CD4-positive, alpha-beta T cell treated with Interleukin-17A for 4 hours (primary cell): ENCODE results near the gene LRP1.

Source experiments
- DNase-seq: peaks from one replicate; pipeline ENCODE4 v3.0.0-alpha.2; 2020; ENCODE audit warnings: mixed read lengths

The LRP1 gene

GRCh38 chr12:57094208-57095160 is 33.8 kb upstream of the LRP1 start:
- DNase-seq = no peak

GRCh38 chr12:57095440-57095839 is 32.8 kb upstream of the LRP1 start:
- DNase-seq = no peak

GRCh38 chr12:57096099-57096572 is 32.1 kb upstream of the LRP1 start:
- DNase-seq = no peak

GRCh38 chr12:57096748-57097553 is 31.3 kb upstream of the LRP1 start:
- DNase-seq = no peak

- DNase-seq = no peak
Observed at GRCh38 chr12:57097554-57097835, 30.8 kb upstream of the LRP1 start.

GRCh38 chr12:57098546-57098945 is 29.7 kb upstream of the LRP1 start:
- DNase-seq = no peak

GRCh38 chr12:57099047-57099714 is 29.1 kb upstream of the LRP1 start:
- DNase-seq = no peak

GRCh38 chr12:57099766-57100165 is 28.5 kb upstream of the LRP1 start:
- DNase-seq = no peak

- DNase-seq = no peak
Observed at GRCh38 chr12:57101892-57102695, 26.2 kb upstream of the LRP1 start.

GRCh38 chr12:57103856-57104255 is 24.4 kb upstream of the LRP1 start:
- no peak for DNase-seq

- no peak for DNase-seq
Observed at GRCh38 chr12:57104292-57104910, 23.9 kb upstream of the LRP1 start.

GRCh38 chr12:57105011-57105753 is 23.1 kb upstream of the LRP1 start:
- DNase-seq = no peak

GRCh38 chr12:57106021-57106708 is 22.1 kb upstream of the LRP1 start:
- no peak for DNase-seq

- DNase-seq = no peak
Observed at GRCh38 chr12:57107456-57108155, 20.7 kb upstream of the LRP1 start.

- no peak for DNase-seq
Observed at GRCh38 chr12:57109207-57110103, 18.8 kb upstream of the LRP1 start.

- DNase-seq = peak; percentile 79
Observed at GRCh38 chr12:57110104-57111030, 17.9 kb upstream of the LRP1 start.

- peak; percentile 86 for DNase-seq
Observed at GRCh38 chr12:57111031-57111734, 17.1 kb upstream of the LRP1 start, which contains the start of gene STAT6. STAT6 (minus strand) TSS chr12:57111362; CDS start chr12:57108278, 3,084 bp downstream.
